NCI-H2196 (cell line): Measurements from ENCODE around the gene SACM1L.

ENCODE experiments used
- DNase-seq: peaks from one replicate; lab custom pipeline; 2025; ENCODE audit not compliant: unreplicated experiment; lab: John Stamatoyannopoulos, UW

SACM1L gene

GRCh38 chr3:45762647-45763302 is 73.6 kb downstream of the SACM1L start:
- no peak for DNase-seq

GRCh38 chr3:45763303-45763675 is 74.1 kb downstream of the SACM1L start:
- DNase-seq = no peak

DNA sequence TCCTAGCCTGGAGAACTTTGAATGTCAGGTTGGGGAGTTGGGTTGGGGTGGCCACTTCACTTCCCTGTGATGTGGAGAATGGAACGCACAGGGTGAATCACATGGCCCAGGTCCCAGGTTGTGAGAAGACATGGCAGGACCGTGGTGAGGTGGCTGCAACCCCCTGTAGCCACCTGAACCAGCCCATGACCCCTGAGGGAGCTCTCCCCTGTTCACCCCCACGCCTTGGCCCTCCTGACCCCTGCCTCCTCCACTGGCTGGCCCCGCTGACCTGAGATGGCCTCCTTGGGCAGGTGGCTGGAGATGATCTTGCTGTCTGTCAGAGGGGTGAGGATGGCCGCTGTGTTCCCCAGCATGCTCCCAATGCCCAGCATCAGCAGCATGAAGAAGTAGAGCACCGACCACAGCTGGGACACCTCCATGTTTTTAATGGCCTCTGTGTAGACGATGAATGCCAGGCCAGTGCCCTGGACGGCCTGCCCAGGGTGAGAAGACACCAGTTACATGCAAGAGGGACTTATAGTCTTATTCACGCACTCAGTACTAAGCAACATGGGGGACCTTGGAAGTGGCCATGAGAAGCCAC is 76.2 kb downstream of the SACM1L start:
- no peak for DNase-seq

DNA sequence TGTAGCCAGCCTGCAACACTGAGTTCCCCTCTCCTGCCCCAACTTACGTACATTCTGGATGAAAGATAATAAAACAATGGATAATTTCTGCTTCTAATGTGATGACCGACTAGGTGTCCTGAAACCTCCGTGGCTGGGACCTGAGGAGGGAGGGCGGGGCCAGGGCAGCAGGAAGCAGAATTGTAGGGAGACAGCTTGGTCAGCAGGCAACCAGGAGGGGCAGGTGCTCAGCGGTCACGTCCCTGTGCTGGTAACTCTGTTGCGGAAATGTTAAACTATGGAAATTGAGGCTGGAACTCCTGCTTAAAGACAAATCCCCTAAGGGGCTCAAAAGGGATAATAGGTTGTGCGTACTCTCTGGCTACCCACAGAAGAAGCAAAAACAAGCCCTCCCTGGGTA is 76.8 kb downstream of the SACM1L start:
- DNase-seq = no peak

DNA sequence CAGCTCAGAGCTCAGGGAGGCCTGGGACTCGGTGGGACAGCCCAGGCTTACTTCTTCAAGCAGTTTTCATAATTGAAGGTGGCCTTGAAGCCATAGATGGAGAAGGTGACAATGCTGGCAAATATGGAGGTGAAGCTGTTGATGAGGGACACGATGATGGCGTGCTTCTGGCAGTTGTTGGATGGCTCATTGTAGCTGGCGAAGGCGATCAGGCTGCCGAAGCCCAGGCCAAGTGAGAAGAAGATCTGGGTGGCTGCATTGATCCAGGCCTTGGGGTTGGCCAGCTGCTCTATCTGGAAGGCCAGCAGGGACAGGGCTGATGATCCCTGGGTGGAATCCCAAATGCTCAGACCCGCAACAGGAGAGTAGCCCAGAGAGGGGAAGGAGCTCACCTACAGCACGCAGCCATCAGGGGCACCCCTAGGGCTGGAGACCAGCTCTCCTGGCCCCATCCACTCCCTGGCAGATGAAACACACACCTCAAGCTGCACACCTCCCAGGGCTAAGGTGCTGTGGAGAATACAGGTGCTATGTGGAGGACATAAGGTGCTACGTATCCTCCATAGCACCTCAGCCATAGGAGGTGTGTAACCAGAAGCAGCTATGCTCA is 82.1 kb downstream of the SACM1L start:
- DNase-seq = no peak

GRCh38 chr3:45771831-45772230 is 82.6 kb downstream of the SACM1L start:
- no peak for DNase-seq

DNA sequence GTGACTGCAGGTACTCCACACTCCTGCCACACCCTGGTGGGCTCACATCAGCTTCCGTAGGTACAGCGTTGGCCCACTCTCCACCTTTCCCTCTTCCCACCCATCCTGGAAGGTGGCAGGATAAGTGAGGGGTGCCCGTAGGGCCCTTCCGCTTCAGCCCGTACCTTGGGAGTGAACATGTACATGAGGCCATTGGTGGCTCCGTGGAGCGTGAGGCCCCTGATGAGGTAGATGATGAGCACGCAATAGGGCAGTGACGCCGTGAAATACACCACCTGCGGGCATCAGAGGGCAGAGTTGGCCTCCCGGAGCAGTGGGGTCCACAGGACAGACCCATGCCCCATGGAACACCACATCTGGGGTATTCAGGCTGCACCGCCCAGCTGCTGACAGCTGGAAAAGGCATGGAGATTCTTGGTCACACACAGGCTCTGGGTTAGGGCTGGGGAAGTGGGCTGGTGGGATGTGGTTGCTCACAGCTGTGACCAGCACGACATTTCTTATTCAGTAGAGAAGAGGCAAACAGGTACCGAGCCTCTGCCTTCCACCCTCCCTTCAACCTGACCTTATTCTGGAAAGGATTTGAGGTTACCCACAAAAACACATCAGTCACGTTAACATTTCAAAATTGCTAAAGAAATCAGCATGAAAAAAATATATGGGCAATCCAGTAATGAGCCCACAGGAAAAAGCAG is 83.3 kb downstream of the SACM1L start:
- DNase-seq = no peak

GRCh38 chr3:45773072-45773471 is 83.9 kb downstream of the SACM1L start:
- no peak for DNase-seq

DNA sequence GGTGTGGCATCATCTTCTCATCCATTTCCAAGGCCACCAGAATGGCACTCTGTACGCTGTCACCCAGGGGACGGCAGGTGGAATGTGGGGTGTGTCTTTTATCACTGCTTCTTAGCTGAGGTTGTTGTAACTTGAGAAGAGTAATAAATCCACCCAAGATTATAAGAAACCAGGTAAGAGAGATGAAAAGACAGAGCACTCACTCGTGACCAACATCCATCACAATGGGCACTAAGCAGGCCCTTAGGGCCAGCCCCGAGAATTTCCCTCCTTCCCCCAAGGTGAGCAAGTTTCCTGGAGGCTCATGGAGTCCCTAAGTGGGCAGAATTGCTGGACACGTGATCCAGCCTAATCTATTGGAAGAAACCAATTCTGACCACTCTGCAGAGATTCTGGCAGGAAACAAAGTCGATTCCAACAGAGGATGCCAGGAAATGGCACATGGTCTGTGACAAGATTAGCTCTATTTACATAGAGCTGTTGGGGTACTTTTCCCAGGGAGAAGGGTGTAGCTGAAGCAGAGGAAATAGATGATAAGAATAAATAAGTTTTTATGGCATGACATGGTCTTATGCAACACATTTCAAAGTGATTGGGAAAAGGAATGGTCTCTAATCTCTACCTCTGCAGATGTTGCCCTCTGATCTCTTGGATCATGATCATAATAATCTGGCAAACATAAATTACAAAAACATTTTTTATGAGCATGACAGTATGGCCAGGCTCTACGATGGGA is 84.7 kb downstream of the SACM1L start:
- no peak for DNase-seq

- no peak for DNase-seq
These were observed 85.7 kb downstream of the SACM1L start for GRCh38 chr3:45774581-45775521.

DNA sequence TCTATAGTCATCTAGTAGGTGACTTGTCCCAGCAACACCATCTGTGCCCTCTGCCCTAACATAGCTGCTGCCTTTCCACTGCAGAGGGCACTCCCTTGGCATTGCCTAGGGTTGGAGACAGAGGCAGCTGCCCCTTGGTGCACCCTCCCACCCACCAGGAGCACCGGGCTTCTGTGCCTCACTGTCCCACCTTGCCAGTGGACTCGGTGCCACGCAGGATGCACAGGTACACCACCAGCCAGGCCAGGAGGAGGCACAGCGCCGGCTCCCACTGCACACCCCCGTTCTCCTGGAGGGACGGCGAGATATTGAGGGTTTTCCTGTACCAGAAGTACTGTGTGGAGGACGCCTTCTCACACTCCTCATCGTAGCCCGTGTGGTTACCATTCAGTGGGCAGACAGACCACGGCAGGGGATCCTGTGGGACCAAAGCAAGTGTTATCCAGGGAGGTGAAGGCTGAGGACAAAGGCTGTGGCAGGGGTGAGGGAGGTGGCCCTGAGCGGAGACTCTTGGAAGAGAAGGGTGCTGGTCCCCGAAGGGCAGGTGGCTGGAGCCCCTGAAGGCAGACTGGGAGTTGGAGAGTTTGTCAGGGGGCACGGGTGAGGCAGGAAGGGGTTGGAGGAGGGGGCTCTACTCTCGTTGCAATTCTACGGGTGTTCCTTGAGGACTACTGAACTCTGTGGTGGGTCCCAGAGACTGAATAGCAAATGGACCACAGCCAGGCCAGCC is 86.5 kb downstream of the SACM1L start:
- no peak for DNase-seq

GRCh38 chr3:45776301-45776595 is 87.1 kb downstream of the SACM1L start:
- no peak for DNase-seq

DNA sequence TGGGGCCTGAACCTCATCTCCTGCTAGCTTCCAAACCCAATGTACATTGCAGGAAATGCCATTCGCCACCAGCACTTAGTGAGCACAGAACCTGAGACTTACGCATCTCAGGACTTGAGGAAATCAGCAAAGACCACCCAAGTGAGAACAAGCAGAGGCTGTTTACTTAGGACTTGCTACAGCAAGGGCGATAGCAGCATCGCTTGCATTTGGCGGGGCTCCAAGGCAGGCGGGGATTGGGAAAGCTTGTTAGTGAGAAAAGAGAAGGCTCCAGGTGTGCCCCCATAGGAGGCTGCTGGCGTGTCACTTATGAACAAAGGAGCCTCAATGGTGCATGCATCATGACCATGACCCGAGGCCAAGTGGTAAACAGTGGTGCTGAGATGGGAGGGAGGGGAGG is 87.4 kb downstream of the SACM1L start:
- no peak for DNase-seq

- DNase-seq = no peak
These were observed 88.0 kb downstream of the SACM1L start for GRCh38 chr3:45777111-45777745.

GRCh38 chr3:45777746-45778386 is 88.7 kb downstream of the SACM1L start:
- DNase-seq = no peak

- DNase-seq = no peak
These were observed 89.6 kb downstream of the SACM1L start for GRCh38 chr3:45778761-45779201.

DNA sequence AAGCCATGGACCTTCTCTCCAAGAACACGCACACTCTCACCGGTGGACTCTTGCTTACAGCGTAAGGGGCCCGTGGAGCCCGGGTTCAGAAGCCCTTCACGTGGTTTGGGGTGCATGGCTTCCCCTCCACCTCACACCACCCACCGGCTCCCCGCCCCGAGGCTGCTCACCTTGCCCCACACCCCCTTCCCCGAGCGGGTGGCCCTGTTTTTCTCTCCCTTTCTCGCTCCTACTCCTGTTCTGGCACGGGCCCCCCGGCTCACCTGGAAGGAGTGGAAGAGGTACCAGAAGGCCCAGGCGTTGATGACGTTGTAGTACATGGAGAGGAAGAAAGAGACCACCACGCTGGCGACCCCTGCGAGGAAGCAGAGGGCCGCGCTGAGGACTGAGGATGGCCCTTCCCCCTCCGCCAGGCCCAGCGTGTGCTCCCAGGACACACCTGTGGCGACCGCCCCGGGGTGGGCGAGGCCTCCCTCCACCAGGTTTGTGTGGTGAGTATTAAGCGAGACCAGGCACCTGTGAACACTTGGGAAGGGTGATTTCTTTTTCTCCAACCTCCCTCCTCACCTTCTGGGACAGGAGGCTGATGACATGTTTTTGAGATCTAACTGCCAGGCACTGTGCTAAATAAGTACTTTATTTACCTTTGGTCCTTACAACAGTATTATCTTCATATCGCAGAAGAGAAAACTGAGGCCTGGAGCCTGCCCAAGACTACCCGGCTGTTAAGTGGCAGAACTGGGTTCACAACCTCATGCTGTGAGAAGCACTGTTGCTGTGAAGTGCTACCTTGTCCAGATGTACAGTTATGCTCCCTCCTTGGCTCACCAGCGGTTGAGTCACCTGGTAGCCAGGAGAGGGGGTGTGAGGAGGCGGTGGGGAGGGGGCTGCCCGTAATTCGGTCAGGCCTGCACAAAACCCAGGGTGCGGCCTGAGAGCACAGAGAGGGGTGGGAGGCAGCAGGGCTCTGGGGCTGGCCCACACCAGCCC is 90.8 kb downstream of the SACM1L start:
- DNase-seq = no peak

DNA sequence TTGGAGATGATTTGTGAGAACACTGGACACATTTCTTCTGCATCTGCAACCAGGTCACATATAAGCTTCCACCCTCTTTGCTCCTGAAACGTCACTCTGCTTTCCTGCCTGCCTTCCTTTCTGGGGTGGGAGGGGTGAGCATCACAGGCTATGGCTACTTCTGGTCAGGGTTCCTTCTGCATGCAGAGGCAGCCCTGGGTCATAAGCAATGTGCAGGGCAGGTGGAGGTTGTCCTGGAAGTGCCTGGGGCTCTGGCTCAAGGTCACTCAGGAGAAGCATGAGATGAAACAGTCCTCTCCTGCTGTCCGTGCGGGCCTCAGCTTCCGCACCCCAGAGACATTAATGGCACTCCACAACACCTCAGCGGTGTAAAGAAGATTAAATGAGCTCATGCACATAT is 92.1 kb downstream of the SACM1L start:
- DNase-seq = no peak
